T-helper 1 cell treated with Interleukin-12 subunit alpha and Interleukin-12 subunit beta and Interleukin-4 antibody, amounts not matched to agents 30 ng/mL and 1 ng/mL, for 36 hours (primary cell): Measurements from ENCODE around the gene LMF1. TPM values are rescaled to one million over a fixed set of nuclear protein-coding genes. Genes with fewer than 3 reads are reported as not detected.
"Not testable (repeated sequence)": the region's sequence is repeated elsewhere in the genome, so short reads cannot be mapped to it uniquely, and the experiment has no call there.

ENCODE experiments used
- intact Hi-C: fragments of 100-400 bp; cut with micrococcal nuclease; formaldehyde crosslinking; loops from one replicate; pipeline ENCODE4 v1.15.1; 2024
- total RNA-seq: library from RNA; stranded (reverse); gene quantifications from 2 replicates; pipeline ENCODE4 v1.2.3, GENCODE V29; 2022

Gene LMF1
- total RNA-seq, 1 donor from 2014 or later, result 19.1 TPM

- intact Hi-C loops, result no loop called here
Observed at GRCh38 chr16:972316-973002, 1.7 kb upstream of the LMF1 start.

DNA sequence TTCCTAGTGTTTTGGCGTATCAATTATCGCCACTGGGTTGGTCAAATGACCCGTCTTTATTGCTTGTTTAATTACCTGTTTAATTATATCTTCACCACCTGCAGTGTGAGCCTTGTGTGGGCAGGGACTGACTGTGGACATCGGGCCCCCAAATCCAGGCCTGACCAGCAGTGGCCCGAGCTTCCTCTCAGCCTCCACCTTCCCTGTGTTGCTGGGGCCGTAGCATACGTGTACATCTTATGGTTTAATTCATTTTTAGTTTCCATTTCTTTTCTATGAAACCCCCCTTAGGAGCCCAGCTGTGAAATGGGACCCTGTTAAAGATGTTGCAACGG is 1.2 kb upstream of the LMF1 start:
- intact Hi-C loops, result loop anchor here (2.0 kb wide), 3 partner anchors 33 to 445 kb away; partner anchors contain the start of genes CAPN15, CHTF18 and RPUSD1

- intact Hi-C loops, result loop anchor here (2.0 kb wide), 3 partner anchors 33 to 445 kb away; partner anchors contain the start of genes CAPN15, CHTF18 and RPUSD1
Observed at GRCh38 chr16:971582-971905, 760 bp upstream of the LMF1 start.

DNA sequence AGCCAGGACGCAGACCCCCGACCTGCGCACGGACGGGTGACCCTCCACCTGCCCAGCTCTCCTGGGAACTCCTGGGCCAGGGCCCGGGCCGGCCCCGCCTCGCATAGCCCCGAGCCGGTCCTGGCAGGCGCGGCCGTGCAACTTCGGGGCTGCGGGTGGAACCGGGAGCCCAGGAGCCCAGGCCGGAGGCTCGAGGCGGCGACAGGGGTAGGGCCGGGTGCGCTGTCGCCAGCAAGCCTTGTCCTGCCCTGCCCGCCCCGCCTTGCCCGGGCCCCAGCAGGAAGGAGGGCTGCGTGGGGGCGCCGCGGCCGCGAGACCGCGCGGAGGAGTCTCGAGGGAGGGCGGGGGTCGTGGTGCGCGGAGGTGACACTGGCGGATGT is 408 bp downstream of the LMF1 start:
- intact Hi-C loops, result loop anchor here (1.0 to 2.0 kb wide), 4 partner anchors 34 to 444 kb away; partner anchors contain the start of genes CAPN15, CHTF18 and RPUSD1

DNA sequence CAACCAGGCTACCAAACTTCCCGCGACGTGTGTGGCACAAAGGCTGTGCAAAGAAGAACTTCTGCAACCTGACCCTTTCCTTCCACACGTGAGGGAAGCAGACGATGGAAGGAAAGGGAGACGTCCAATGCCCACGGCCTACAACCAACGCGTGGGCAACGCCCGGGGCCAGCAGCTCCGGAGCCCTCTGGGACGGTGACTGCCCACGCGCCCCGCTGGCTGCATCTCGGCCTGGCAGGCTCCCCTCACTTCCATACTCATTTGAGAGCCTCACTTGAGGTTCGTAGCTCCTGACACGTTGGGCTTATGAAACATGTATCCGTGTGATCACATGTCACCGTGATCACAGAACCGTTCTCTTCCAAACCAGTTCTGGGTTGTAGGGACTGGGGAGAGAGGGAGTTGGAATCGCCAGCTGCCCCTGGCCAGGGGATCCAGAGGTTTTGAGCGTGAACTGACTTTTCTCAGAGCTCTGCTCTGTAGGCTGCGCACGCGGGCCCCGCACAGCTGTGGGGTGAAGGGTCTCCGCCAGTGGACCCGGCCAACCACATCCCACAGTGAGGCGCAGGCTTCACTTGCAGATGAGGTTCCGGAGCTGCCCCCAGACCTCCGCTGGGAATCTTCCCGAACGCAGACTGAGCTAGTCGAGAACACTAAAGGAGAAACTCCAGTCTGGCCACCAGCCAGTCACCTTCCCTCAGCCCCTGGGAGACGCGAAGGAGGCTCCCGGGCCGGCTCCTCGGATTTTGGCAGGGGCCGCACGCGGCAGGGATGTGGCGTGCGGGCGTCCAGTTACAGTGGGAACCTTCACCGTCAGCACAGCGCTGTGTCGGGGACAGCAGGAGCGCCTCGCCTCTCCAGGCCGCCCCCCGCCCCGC is 1.0 kb downstream of the LMF1 start:
- intact Hi-C loops, result loop anchor here (1.0 to 2.0 kb wide), 4 partner anchors 35 to 443 kb away; partner anchors contain the start of genes CAPN15, CHTF18 and RPUSD1

DNA sequence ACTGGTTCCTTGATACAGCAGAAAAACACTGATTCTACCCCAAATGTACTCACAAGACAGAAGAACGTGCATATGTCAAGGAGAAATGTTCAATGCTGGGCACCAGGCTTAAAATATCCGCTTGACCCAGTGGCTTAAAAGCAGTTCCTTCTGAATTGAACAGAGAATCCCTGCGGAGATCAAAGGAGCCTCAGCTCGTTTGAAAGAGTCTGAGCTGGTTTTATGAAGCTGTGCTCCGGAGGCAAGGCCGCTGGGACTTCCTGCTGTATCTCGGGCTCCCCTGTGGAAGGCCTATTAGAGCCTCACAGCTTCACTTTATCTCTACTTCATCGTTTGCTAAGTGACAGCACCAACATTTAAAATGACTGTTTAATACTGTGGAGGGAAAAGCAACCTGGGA is 2.2 kb downstream of the LMF1 start:
- intact Hi-C loops, result no loop called here

- intact Hi-C loops, result no loop called here
Observed at GRCh38 chr16:967546-968295, 3.1 kb downstream of the LMF1 start.

DNA sequence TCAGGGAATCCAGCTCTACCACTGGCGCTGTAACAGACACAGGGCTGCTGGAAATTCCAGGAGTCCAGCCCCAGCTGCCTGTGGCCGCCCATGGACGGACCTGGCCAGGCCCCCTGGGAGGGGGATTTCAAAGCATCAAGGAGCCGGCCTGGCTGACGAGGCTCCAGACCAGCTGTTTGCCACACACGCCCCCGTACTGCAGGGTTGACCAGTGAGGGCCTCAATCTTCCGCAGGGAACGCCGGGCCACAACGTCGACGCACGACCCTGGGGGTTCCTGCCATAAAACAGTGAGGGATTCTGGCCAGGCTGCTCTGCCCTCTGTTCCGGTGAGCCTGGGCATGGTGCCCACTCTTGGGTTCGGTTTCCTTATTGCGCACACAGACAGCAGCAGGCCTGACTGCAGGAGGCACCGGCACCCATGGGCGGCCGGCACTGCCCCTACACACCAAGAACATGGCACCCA is 3.7 kb downstream of the LMF1 start:
- intact Hi-C loops, result no loop called here

DNA sequence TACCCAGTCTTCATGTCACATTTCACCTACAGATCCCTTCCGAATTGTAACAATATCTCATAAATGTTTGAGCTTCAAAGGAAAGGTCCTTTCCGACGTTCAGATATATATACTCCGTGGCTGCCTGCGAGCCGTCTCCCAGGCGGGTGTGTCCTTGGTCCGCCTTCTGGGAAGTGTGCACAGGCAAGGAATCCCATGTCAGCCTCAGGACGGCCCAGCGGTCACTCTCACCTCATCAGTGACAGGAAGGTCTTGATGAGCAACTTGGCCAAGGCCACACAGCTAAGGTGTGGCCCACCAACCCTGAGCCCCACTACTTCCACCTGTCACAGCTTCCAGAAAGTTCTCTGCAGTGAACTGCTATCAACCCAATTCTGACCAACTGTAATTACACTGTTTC is 4.3 kb downstream of the LMF1 start:
- intact Hi-C loops, result no loop called here

GRCh38 chr16:966035-966434 is 4.7 kb downstream of the LMF1 start:
- intact Hi-C loops, result no loop called here

DNA sequence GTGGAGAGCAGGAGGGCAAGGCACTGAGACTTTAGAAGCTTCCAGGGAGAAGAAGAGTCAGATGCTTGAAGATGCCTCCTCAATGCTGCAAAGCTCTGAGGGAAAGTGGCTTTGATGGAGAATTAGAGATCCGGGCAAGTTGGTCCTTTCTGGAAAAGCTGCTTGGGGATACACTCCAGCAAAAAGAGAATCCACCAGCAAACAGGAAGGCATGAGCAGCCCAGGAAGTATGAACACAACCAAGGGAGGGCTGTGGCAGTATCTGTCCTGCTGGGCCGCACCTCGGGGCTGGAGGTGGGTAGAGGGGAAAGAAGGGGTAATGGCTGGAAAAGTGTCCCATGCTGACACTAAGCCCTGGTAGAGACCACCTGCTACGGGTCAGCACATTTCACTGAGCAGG is 5.3 kb downstream of the LMF1 start:
- intact Hi-C loops, result no loop called here

- intact Hi-C loops, result no loop called here
Observed at GRCh38 chr16:965036-965395, 5.8 kb downstream of the LMF1 start.

DNA sequence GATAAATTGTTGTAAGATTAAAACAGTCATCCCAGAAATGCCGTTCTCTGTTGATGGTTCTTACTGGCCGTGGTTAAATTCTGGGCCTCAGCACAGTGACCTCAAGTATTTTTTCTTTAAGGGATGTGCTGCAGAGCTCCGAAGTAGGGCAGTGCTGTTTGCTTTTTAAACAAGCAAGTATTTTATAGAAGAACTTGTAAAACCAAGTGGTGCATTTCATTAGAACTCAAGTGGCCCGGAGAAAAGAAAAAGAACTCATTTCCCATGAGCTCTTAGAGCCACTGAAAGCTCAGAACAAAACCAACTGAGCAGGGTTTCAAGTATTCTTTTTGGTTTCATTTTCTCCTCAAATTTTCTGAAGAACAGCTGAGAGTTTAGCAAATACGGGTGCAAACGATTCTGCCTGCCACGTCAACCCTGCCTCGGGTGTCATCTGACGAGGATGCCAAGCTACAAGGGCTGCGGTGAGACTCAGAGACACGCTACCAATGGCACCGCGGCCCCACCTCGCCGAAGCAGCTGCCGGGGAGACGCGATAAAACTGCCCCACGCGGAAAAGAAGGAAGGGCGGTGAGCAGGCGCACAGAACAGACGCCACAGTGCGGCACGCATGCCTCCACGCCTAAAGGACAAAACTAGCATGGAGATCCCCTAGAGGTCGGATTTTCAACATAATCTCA is 6.3 kb downstream of the LMF1 start:
- intact Hi-C loops, result no loop called here

DNA sequence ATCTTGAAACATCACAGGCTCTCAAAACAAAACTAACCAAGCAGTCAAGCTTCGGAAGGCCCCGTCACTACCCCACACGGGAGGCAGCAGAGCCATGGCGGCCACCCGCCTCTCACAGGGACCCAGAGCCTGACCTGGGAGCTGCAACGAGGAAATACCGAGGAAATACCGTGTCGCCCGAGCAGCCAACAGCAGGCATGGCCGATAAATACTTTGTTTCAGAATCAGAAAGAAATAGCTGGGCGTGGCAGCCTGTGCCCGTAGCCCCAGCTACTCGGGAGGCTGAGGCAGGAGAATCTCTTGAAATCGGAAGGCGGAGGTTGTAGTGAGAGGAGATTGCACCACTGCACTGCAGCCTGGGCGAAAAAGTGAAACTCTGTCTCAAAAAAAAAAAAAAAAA is 6.9 kb downstream of the LMF1 start:
- intact Hi-C loops, result no loop called here

DNA sequence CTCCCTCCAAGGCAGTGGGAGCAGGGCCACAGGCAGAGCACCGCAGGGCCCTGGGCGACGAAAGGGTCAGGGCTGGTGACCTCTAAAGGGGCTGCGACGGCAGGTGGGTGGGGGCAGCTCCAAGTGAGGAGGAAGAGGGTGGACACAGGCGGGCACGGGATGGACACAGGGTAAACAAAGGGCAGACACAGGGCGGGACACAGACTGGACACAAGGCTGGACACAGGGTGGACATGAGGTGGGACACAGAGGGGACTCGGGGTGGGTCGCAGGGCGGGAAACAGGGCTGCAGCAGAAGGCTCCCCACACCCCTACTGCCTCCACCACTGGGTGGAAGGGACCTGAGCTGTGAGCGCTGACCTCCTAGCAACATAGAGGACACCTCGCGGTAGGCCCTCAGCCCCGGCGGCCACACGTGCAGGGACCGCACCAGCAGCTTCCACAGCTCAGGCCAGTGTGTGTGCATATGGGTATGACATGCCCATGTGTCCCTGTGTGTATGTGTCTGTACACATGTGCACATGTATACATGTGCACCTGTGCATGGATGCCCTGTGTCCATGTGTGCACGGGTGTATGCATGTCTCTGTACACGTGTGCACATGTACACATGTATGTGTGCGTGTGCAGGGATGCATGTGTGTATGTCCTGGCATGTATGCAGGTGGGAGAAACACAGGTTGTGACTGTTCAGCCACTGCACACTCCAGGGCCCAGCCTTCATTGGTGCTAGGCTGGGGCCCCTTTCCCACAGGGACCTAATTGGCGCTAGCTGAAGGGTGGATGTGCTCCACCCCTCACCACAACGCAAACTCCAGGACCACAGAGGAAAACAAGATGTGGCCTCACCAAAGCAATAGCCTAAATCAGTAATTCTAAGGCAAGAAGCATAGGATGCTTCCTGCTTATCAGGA is 7.6 kb downstream of the LMF1 start:
- intact Hi-C loops, result no loop called here

GRCh38 chr16:962366-962765 is 8.4 kb downstream of the LMF1 start:
- intact Hi-C loops, result no loop called here

DNA sequence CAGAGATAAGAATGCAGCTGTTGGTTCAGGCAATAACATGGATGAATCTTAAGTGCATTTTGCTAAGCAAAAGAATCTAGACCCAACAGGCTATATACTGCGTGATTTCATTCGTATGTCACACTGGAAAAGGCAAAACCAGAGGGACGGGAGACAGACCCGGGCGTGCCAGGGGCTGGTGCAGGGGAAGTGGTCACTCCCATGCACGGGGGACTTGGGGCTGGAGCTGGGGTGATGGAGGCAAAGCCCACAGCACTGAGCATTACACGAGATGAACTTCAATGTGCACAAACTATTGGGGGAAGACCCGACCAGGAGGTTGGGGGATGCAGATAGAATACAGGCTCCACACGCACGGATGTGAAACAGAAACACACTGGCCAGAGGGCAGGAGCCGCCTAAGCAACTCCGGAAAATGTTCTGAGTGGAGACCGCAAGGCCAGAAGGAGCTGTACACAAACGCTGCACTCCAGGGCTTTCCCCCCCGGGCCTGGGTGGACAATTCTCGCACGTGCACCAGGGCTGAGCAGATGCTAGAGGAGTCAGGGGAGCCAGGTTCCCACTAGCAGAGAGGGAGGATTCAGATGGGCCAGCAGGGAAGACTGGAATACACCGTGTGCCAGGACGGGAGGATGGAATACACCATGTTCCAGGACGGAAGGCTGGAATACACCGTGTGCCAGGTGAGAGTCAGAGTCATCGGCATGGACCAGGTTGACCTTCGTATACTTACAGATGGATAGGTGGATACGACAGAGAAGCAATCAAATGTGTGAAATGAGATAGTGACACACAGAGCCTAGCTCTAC is 11.3 kb downstream of the LMF1 start:
- intact Hi-C loops, result no loop called here

GRCh38 chr16:955766-956165 is 15.0 kb downstream of the LMF1 start:
- intact Hi-C loops, result not testable (repeated sequence)

DNA sequence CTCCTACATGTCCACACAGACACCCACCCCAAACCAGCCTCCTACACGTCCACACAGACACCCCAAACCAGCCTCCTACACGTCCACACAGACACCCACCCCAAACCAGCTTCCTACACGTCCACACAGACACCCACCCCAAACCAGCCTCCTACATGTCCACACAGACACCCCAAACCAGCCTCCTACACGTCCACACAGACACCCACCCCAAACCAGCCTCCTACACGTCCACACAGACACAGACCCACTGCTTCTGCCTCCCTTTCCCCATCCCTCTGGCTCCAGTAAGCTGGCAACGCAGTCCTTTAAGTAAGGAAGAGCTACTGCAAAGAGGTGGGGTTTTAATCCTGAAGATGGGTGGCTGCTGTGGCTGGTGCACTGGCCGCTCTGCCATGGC is 17.0 kb downstream of the LMF1 start:
- intact Hi-C loops, result not testable (repeated sequence)
